ENCODE measurements around the gene NCR2. TPM values are rescaled to one million over a fixed set of nuclear protein-coding genes. Genes with fewer than 3 reads are reported as not detected.

Gene NCR2
- total RNA-seq, 1 experiment from 2014 or later: not detected

GRCh38 chr6:41288030-41288753 lies 47.2 kb upstream of the NCR2 start (continued):
- no peak for TF ChIP-seq SIN3A (IDR thresholded peaks at IDR 0.05; ENCODE audit: low read depth)
- TF ChIP-seq CBX3 (IDR thresholded peaks at IDR 0.05; ENCODE audit: low read depth): no peak
- TF ChIP-seq POLR2AphosphoS5 (IDR thresholded peaks at IDR 0.05; ENCODE audit: low read depth, low read length): no peak
- no peak for TF ChIP-seq EZH2 (IDR thresholded peaks at IDR 0.05)

- intact Hi-C loops (cut with micrococcal nuclease): no loop called here
- H3K79me2 ChIP-seq (ENCODE audit: insufficient read depth, low read length): no peaks in the 10 kb centered on the region
- POLR2A ChIA-PET: no interaction called here
Observed at GRCh38 chr6:41288754-41289129, 46.7 kb upstream of the NCR2 start.

More at GRCh38 chr6:41288754-41289129, 46.7 kb upstream of the NCR2 start:
- no peaks in the 10 kb centered on the region for H3K9me3 ChIP-seq (ENCODE audit: control insufficient read depth in 1 of 2, insufficient read depth in 1 of 2, low read depth in 1 of 2, low read length in 2 of 2)
- no peaks in the 10 kb centered on the region for H3K36me3 ChIP-seq (ENCODE audit: control insufficient read depth in 1 of 2, insufficient read depth in 2 of 2, low read length in 2 of 2)
- no peak for TF ChIP-seq POLR2A (IDR thresholded peaks at IDR 0.05; ENCODE audit: borderline replicate concordance, extremely low read depth, insufficient read depth, insufficient read length)
- TF ChIP-seq, protein P1, sequence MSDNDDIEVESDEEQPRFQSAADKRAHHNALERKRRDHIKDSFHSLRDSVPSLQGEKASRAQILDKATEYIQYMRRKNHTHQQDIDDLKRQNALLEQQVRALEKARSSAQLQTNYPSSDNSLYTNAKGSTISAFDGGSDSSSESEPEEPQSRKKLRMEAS (IDR thresholded peaks at IDR 0.05): no peak
- TF ChIP-seq ZBTB33 (IDR thresholded peaks at IDR 0.05; ENCODE audit: extremely low read depth, insufficient replicate concordance, low read length): no peak
- TF ChIP-seq JUND (IDR thresholded peaks at IDR 0.05): no peak
- TF ChIP-seq, protein P2, sequence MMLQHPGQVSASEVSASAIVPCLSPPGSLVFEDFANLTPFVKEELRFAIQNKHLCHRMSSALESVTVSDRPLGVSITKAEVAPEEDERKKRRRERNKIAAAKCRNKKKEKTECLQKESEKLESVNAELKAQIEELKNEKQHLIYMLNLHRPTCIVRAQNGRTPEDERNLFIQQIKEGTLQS (IDR thresholded peaks at IDR 0.05): no peak
- no peak for TF ChIP-seq CTCF (IDR thresholded peaks at IDR 0.05 in 2 of 3, conservative IDR thresholded peaks at IDR 0.05 in 1 of 3; ENCODE audit: borderline replicate concordance in 1 of 3, insufficient read depth in 1 of 3, low read depth in 2 of 3, low read length in 2 of 3)
- TF ChIP-seq TCF7L2 (IDR thresholded peaks at IDR 0.05; ENCODE audit: borderline replicate concordance, extremely low read depth, insufficient read depth, insufficient read length): no peak
- no peak for TF ChIP-seq ZFX (IDR thresholded peaks at IDR 0.05)
- TF ChIP-seq EGR1 (IDR thresholded peaks at IDR 0.05; ENCODE audit: low read depth): no peak
- no peak overlapping the region for H3K27ac ChIP-seq (ENCODE audit: low read depth, low read length)
- BruUV-seq (replicated peaks): no TSS peak
- DNase-seq (ENCODE audit: low read depth, low spot score) (no peak), ATAC-seq (no peak)
- no peaks in the 10 kb centered on the region for H3K27me3 ChIP-seq (ENCODE audit: insufficient read depth, low read length)
- H3K4me3 ChIP-seq (replicated peaks in 1 of 2; ENCODE audit: low read depth in 1 of 2, low read length in 2 of 2): no peak overlapping the region
- no peaks in the 10 kb centered on the region; the same call in 1 of the 2 replicates for H3K9me2 ChIP-seq (ENCODE audit: insufficient read depth)
- no peak overlapping the region for H2AFZ ChIP-seq (ENCODE audit: low read depth, low read length, poor library complexity, severe bottlenecking)
- H3K4me2 ChIP-seq (ENCODE audit: low read length): no peak overlapping the region
- RAD21 ChIA-PET (ENCODE audit: low non-redundant PET in 1 of 2, low total read pairs in 2 of 2, uncharacterized antibody in 2 of 2, unreplicated experiment in 2 of 2): no interaction called here
- H3K9ac ChIP-seq (ENCODE audit: low read length): no peak overlapping the region
- CTCF ChIA-PET: interaction anchor here (2.1 kb wide), 1 partner anchor 10 kb away, joined by 9 read pairs; no protein-coding TSS in a partner anchor
- H4K20me1 ChIP-seq (ENCODE audit: insufficient read depth): no peaks in the 10 kb centered on the region
- H3K4me1 ChIP-seq (ENCODE audit: control insufficient read depth in 1 of 2, insufficient read depth in 2 of 2, low read length in 2 of 2): no peaks in the 10 kb centered on the region
